GM18858 (cell line): Measurements from ENCODE around the gene VOPP1.
"Not testable (repeated sequence)": the region's sequence is repeated elsewhere in the genome, so short reads cannot be mapped to it uniquely, and the experiment has no call there.

Source experiments
- ATAC-seq: cut with Tn5 transposase; IDR thresholded peaks from one replicate; pipeline ENCODE4 v1.9.1; 2021; ENCODE audit not compliant: unreplicated experiment

Gene VOPP1, protein sequence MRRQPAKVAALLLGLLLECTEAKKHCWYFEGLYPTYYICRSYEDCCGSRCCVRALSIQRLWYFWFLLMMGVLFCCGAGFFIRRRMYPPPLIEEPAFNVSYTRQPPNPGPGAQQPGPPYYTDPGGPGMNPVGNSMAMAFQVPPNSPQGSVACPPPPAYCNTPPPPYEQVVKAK

GRCh38 chr7:55572378-55573233, at the start of gene VOPP1:
Gene VOPP1, minus strand, starts transcription at chr7:55572502. Its CDS starts 178 bp downstream, at chr7:55572324.
- ATAC-seq = peak; percentile 21

- no peak for ATAC-seq
Measured at GRCh38 chr7:55618913-55619312, 46.6 kb upstream of the VOPP1 start.

DNA sequence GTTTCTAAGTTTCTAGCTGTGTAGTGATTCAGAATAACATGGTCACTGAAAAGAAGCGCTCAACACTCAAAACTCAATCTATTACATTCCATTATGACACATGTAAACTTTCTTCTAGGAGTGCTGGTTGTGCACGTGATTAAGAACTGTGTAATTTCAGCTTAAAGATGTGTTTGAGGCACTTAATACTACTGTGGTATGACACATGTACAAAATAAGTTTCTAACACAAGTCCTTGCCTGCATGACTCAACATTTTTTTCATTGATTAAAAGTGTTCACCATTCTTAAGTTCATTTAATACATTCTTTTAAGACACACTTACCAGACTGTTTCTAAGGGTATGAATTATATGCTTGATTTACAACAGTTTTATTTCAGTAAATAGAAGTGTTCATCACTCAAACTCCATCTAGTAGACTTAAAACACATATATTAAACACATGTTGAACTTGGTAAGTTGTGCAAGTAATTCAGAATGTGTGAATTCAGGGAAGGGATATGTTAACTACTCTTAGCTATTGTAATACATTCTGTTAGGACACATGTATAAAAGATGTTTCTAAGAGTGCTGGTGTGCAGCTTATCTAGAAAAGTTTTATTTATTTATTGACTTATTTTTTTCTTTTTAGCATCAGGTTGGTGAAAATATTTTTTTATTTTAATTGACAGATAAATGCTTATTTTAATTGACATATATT, 42.2 kb upstream of the VOPP1 start:
- not testable (repeated sequence) for ATAC-seq

- ATAC-seq = not testable (repeated sequence)
Measured at GRCh38 chr7:55609726-55610125, 37.4 kb upstream of the VOPP1 start.

DNA sequence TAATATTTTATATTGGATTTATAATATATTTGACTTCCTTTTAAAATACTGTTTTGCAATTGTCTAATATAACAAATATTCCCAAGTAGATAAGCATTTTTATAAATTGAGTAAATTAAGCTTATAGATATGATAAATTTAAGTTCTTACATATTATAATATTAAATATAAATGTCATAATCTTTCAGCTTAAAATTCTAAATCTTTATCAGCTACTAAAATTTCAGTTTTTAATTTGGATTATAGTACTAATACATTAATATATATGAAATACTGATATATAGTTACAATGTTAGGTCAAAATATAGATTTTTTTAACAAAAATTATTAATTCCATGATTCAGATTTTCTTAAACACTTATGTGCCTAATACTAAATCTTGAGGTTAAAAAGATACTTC, 33.4 kb upstream of the VOPP1 start:
- not testable (repeated sequence) for ATAC-seq

GRCh38 chr7:55597944-55598499, 25.7 kb upstream of the VOPP1 start:
- peak; percentile 64 for ATAC-seq

GRCh38 chr7:55597214-55597739, 25.0 kb upstream of the VOPP1 start:
- ATAC-seq = not testable (repeated sequence)

DNA sequence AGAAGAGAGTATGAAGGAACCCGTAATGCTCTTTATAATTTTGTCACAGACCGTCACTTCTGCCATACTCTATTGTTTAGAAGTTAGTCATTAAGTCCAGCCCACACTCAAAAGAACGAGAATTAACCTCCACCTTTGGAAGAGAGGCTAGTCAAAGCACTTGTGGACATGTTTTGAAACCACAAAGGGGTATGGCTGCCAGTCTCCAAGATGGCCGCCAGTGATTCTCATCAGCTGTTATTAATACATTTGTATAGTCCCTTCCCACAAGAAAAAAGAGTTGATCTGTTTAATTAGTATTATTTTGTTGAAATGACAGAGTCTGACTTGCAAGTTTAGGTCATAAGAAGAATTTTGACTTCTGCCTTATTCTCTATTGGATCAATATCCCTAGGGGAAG, 23.2 kb upstream of the VOPP1 start:
- no peak for ATAC-seq

GRCh38 chr7:55594870-55595269, 22.6 kb upstream of the VOPP1 start:
- no peak for ATAC-seq

DNA sequence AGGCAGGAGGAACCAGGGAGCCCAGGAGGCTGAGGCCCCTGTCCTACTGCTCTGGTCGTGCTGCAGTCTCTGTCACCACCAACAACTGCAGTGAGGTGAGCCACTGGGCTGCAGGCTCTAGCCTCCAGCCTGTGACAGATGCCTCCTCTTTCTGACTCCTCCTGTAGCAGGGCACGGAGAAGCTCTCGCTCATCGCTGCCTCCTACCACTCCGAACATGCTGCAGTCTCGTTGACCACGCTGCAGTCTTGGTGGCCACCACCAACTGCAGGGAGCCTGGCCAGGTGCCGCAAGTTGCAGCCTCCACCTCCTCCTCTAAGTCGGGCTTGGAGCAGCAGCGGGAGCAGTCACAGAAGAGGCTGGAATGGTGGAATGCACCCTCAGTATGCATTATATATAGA, 22.1 kb upstream of the VOPP1 start:
- no peak for ATAC-seq

GRCh38 chr7:55593515-55594318, 21.4 kb upstream of the VOPP1 start:
- ATAC-seq = peak; percentile 41

GRCh38 chr7:55593172-55593514, 20.8 kb upstream of the VOPP1 start:
- no peak for ATAC-seq

DNA sequence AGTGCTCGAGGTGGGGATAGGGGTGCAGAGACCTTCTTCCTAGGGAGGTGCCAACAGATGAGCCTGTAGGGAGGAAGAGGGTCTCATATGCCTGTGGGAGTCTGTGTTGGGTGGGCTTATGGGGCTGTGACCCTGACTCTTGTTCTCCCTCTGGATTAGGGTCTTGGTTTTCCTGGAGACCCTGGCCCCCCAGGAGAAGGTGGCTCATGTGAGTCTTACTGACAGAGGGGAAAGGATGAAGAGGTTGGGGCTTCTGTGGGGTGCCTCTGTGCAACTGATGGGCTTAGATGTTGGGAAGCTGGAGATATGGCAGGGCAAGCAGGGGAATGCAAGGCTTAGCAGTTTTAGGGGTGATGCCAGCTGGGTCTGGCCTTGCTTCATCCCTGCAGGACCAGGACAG, 20.2 kb upstream of the VOPP1 start:
- ATAC-seq = no peak

- ATAC-seq = no peak
Measured at GRCh38 chr7:55591282-55591931, 19.1 kb upstream of the VOPP1 start.

- no peak for ATAC-seq
Measured at GRCh38 chr7:55590517-55591281, 18.4 kb upstream of the VOPP1 start.

- ATAC-seq = no peak
Measured at GRCh38 chr7:55589905-55590304, 17.6 kb upstream of the VOPP1 start.

DNA sequence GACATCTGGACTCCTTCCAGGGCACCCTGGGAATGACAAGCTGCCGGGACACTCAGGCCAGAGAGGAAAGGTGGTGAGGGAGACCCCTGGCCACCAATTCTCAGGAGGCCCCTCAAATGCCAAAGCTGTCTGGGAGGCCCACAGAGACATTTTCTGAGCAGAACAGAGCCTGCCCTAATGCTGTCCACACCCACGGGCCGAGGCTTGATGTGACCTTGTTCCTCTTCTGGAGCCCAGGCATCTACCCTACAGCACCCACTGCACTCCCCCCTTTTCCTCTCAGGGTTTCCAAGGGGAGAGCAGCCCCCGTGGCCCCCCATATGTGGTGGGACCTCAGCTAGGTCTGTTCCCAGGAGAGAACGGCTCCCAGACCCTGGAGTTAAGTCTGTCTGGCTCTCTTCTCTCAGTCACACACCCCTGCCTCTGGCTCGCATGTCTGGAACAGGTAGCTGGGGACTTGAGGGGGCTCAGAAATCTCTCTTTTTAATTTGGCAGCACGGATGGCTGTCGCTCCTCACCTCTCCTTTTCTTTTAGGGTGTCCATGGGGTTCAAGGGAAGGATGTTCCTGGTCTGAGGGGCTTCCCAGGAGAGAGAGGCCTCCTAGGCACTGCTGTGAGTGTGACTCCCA, 16.8 kb upstream of the VOPP1 start:
- ATAC-seq = no peak

- no peak for ATAC-seq
Measured at GRCh38 chr7:55588379-55588699, 16.0 kb upstream of the VOPP1 start.
